ENCODE data around the gene SECTM1.

- TF ChIP-seq CTCF (IDR thresholded peaks at IDR 0.05): no peak
- TF ChIP-seq EP300 (IDR thresholded peaks at IDR 0.05): no peak
- TF ChIP-seq MAX (IDR thresholded peaks at IDR 0.05): no peak
- TF ChIP-seq CHD2 (IDR thresholded peaks at IDR 0.05; ENCODE audit: low read length, partially characterized antibody): no peak
- no peak for TF ChIP-seq SREBF2 (IDR thresholded peaks at IDR 0.05)
- TF ChIP-seq ZNF302 (CRISPR knock-in tag; IDR thresholded peaks at IDR 0.05): no peak
- no peak for TF ChIP-seq POLR2A (IDR thresholded peaks at IDR 0.05; ENCODE audit: low read length)
- no peak for TF ChIP-seq RFX5 (IDR thresholded peaks at IDR 0.05)
- TF ChIP-seq MAFK (IDR thresholded peaks at IDR 0.05; ENCODE audit: partially characterized antibody): peak; percentile 76
- TF ChIP-seq JUNB (IDR thresholded peaks at IDR 0.05): no peak
These were observed 62.2 kb downstream of the SECTM1 start for GRCh38 chr17:82271401-82271800.
